ENCODE measurements around the gene FPGT. TPM values are rescaled to one million over a fixed set of nuclear protein-coding genes. Genes with fewer than 3 reads are reported as not detected.
A peak's percentile ranks its signal among the peaks of the same experiment; 100 is the strongest.

Gene FPGT
- total and polyA plus RNA-seq, 7 donors = 2.7 to 9.4 (median 5.7) TPM

DNA sequence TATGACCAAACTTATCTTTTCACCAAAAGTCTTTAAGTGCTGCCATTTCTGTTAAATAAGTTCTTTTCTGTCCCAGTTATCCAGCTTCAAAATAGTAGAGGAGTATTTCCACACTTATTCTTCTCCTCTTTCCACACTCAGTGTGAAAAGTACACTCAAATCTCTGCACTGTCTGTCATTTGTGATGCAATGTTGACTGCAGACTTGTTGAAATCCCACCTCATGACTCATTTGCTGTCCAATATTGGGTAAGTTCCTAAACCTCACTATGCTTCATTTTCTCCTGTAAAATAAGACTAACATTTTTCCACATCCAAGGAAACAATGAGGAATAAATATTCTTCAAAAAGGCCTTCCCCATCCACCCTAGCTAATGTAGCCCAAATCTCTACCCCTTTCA is 17.6 kb upstream of the FPGT start:
- no peak overlapping the region for H3K4me3 ChIP-seq
- no peak overlapping the region for H3K27ac ChIP-seq
- no peak for TF ChIP-seq CTCF (IDR thresholded peaks at IDR 0.05)
- intact Hi-C loops (cut with DNase I) = no loop called here
- H3K4me1 ChIP-seq = no peaks in the 10 kb centered on the region
- ATAC-seq = no peak
- no peaks in the 10 kb centered on the region for H3K27me3 ChIP-seq (ENCODE audit: insufficient read depth in 3 of 3, low read length in 2 of 3)
- H3K9me3 ChIP-seq = no peaks in the 10 kb centered on the region
- H3K36me3 ChIP-seq (ENCODE audit: insufficient read depth in 1 of 2, low read depth in 1 of 2) = no peaks in the 10 kb centered on the region
- no peak for DNase-seq

DNA sequence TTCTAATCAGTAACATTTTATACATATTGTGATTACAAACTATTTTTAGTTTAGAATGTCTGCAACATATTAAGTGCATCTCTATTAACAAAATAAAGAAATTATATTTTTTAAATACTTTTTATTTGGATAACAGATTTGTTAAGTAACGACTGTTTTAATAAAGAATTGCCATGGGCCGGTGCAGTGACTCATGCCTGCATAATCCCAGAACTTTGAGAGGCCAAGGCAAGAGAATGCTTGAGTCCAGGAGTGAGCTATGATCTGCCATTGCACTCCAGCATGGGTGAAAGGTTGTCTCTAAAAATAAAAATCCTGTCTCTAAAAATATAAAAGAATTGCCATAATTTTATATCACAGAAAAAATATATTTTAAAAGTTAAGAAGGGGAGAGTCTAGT is 4.1 kb upstream of the FPGT start:
- Histone ChIP-seq H3K4me1 (no peaks in the 10 kb centered on the region), H3K27ac (no peak overlapping the region), H3K4me3 (no peak overlapping the region), H3K27me3 (ENCODE audit: insufficient read depth in 3 of 3, low read length in 2 of 3) (no peaks in the 10 kb centered on the region), H3K36me3 (ENCODE audit: insufficient read depth in 1 of 2, low read depth in 1 of 2) (no peaks in the 10 kb centered on the region), H3K9me3 (no peaks in the 10 kb centered on the region)
- TF ChIP-seq CTCF (IDR thresholded peaks at IDR 0.05) = no peak
- no peak for DNase-seq
- intact Hi-C loops (cut with DNase I) = no loop called here
- WGBS, 3 donors = 24 to 48% (median 27%) methylated on average over 2 of the region's 2 CpGs
- no peak for ATAC-seq

- peaks cover 0 to 9% of the 10 kb centered on the region in 2 donors for H3K36me3 ChIP-seq (ENCODE audit: insufficient read depth in 1 of 2, low read depth in 1 of 2)
- no peak for TF ChIP-seq CTCF (IDR thresholded peaks at IDR 0.05)
- H3K4me1 ChIP-seq = peaks cover 4% of the 10 kb centered on the region
- H3K27me3 ChIP-seq (ENCODE audit: insufficient read depth in 3 of 3, low read length in 2 of 3) = no peaks in the 10 kb centered on the region
- H3K9me3 ChIP-seq = no peaks in the 10 kb centered on the region
- DNase-seq (no peak), ATAC-seq (no peak)
- intact Hi-C loops (cut with DNase I) = no loop called here
- H3K4me3 ChIP-seq = no peak overlapping the region
- no peak overlapping the region for H3K27ac ChIP-seq
Observed at GRCh38 chr1:74195339-74195738, 2.7 kb upstream of the FPGT start.

DNA sequence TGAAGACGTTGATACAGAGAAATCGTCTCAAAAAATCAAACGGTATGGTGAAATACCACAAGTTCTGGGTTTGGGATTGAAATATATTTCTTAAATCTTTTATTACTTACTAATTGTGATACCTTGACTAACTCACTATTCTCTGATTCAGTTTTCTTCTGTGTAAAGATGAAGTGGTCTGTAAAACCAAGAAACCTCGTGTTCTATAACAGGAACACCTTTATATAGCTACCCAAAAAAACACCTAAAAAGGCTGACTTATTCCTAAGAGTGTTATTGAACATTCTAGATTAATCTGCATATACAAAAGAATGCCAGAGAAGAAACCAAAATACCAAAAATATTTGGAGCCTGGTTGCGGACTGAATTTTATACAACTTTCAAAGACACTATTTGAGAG is 787 bp upstream of the FPGT start:
- ATAC-seq (no peak), DNase-seq (no peak)
- Histone ChIP-seq H3K27ac (peak overlapping the region; percentile 86), H3K36me3 (ENCODE audit: insufficient read depth in 1 of 2, low read depth in 1 of 2) (peaks cover 0 to 26% of the 10 kb centered on the region in 2 donors), H3K27me3 (ENCODE audit: insufficient read depth in 3 of 3, low read length in 2 of 3) (no peaks in the 10 kb centered on the region), H3K4me1 (peaks cover 4% of the 10 kb centered on the region), H3K4me3 (peak overlapping the region; percentile 78), H3K9me3 (no peaks in the 10 kb centered on the region)
- TF ChIP-seq CTCF (IDR thresholded peaks at IDR 0.05) = no peak
- 89 to 90% (median 90%) methylated on average over 5 of the region's 5 CpGs for WGBS, 3 donors
- intact Hi-C loops (cut with DNase I) = no loop called here

DNA sequence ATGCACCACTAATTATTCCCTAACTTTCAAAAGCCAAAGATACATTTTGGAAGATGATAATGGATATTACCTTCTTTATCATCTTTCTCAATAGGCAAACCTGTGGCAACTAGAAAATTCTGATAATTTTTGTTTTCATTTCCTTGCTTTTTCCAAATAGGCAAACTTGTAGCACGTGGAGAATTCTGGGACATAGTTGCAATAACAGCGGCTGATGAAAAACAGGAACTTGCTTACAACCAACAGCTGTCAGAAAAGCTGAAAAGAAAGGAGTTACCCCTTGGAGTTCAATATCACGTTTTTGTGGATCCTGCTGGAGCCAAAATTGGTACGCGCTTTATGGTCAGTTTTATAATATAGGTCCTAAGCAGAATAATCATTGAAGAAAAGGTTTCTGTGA is 1.5 kb downstream of the FPGT start:
- WGBS, 3 donors = 70 to 82% (median 81%) methylated on average over 5 of the region's 5 CpGs
- ATAC-seq (no peak), DNase-seq (no peak)
- TF ChIP-seq CTCF (IDR thresholded peaks at IDR 0.05) = no peak
- Histone ChIP-seq H3K36me3 (ENCODE audit: insufficient read depth in 1 of 2, low read depth in 1 of 2) (peaks cover 0 to 47% of the 10 kb centered on the region in 2 donors), H3K27me3 (ENCODE audit: insufficient read depth in 3 of 3, low read length in 2 of 3) (no peaks in the 10 kb centered on the region), H3K9me3 (no peaks in the 10 kb centered on the region), H3K4me3 (peak overlapping the region; percentile 78), H3K27ac (no peak overlapping the region), H3K4me1 (peaks cover 4% of the 10 kb centered on the region)
- intact Hi-C loops (cut with DNase I) = no loop called here

Data from psoas muscle (tissue), 8 donors.